NCI-H1417 (cell line): ENCODE results near the gene DDA1.

Source experiments
- DNase-seq, 3 experiments: peaks; one replicate each; lab custom pipeline; 2025; lab: John Stamatoyannopoulos, UW

The DDA1 gene

DNA sequence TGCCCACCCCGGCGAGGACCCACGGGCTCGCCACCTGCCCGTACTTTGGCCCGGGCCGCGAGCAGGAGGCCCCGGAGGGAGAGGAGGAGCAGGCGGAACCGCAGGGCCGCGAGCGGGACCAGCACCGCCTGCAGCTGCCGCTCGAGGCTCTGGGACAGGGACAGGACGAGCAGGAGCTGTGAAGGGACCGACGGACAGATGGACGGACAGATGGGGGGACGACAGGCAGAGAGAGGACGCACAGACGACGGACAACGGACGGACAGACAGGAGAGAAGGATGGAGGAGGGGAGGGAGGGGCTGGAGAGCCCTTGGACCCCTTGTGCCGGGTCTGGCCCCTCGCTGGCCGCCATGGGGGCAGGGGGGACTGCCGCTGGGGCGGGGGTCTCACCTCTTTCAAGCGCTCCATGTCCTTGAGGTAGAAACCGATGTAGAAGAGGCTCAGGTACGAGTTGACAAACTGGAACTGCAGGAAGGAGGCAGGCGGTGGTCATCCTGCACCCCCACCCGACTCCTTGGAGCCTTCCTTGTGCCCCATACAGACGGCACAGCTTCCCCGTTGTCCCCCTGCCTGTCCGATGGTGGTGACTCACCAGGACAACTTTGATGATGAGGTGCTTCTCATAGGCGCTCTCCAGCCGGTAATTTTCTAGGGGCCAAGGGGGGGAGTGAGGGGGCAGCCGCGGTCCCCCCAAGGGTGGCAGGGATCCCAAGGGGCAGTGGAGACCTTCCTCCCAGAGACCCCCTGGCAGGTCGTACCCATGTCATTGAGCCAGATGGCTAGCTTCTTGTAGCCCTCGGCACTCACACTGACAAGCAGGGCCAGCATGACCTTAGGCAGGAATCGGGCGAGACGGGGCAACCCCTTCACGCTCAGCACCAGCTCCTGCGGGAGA, 20.3 kb downstream of the DDA1 start:
- no peak for DNase-seq

DNA sequence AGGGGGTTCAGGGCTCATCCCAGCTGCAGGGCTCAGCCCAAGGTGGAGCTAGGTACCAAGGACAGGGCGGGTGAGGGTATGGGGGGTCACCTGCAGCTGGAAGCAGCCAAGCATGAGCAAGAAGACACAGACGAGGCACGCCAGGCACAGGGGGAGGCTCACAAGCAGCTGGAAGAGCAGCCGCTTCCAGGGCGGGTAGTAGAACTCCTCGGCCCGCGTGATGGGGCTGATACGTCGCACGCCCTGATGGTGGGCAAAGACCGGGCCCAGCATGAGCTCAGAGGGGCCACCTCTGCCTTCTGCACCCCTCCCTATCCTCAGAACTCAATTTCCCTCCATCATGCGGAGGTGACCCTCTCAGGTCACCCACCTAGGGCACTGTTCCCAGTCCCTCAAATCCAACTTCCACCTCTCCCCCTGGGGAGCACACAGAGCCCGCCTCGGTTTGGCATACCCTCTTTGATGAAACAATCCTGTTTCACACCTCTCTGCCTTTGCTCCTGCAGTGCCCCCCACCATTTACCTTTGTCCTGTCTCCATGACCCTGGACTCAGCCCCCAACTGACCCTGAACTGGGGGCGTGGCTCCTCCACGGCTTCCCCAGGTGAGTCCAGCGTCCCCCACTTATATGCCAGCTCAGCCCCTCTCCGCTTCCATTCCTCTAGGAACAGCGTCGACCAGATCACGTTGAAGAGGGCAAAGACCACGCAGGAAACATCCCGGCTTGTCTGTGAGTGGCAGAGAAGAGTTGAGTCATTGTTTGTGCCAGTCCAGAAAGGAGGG, 21.1 kb downstream of the DDA1 start:
- no peak for DNase-seq

DNA sequence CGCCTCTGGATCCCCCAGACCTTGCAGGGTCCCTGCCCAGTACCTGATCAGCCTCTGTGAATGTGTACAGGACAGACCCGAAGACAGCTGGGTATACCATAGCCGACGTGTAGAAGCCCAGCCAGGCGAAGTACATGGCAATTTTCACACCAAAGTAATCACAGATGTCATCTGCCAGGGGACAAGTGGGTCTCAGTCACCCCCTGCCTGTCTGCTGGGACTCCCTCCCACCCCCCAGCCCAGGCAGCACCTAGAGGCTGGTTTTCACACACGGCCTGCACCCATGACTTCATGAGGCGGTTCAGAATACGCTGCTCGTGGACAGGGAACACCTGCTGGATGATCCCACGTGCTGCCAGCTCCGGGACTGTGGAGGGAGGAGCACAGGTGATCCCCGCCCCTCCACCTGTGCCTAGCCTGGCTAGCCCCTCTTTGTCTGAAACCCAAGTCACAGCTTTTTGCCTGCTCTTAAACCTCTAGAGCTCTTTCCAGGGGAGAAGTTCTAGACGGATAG, 21.7 kb downstream of the DDA1 start:
- DNase-seq, result no peak

DNA sequence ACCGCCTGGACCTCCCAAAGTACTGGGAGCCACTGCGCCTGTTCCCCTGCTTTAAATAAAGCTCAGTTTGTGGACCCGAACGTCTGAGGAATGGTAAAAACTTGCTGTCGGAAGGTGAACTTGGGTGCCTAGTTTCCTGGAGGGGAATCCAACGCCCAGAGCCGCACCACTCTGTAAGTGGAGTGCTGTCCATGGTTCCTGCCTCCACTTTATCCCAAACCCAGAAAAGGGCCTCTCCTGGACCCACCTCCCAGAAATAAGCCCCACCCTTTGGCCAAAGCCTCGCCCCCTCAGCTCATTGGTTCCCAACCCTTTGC, 23.0 kb downstream of the DDA1 start:
- DNase-seq, result no peak

DNA sequence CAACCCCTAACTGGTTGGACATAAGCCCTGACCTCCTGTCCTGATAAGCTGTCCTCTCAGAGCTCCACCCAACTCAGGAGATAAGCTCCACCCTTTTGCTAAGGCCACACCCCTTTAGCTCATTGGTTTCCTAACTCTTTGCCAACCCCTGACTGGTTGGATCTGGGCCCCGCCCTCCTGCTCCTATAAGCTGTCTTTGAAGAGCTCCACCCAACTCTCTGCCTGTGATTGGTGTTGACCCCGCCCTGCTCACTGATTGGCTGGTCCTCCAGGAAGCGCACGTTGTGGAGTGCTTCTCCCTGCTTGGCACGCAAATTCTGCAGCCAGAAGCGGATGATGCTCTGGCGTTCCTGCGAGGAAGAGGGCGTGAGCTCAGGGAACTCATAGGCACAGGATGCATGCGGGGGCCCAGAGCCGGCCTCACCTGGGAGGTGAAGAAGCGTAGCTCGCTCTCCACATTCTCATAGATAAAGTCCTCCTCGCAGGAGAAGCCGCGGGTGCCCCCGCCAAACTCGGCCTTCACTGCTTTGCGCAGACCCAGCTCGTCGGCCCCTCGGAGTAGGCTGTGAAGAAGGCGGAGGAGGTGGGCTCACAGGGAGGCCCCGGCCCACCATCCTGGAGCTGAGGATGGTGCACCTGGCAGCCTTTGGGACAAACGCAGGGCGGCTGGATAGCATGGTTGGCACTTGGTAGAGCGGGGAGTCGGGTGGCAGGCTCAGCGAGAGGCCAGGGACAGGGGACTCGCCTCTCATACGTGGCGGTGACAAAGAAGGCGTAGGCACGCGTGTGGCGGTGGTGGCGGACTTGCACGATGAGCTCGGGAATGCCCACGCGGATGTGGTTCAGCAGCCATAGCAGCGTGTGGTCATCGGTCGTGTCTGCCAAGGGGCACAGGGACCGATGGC, 23.6 kb downstream of the DDA1 start:
- peak in 2 of 3 experiments; percentile 14 to 66 for DNase-seq

DNA sequence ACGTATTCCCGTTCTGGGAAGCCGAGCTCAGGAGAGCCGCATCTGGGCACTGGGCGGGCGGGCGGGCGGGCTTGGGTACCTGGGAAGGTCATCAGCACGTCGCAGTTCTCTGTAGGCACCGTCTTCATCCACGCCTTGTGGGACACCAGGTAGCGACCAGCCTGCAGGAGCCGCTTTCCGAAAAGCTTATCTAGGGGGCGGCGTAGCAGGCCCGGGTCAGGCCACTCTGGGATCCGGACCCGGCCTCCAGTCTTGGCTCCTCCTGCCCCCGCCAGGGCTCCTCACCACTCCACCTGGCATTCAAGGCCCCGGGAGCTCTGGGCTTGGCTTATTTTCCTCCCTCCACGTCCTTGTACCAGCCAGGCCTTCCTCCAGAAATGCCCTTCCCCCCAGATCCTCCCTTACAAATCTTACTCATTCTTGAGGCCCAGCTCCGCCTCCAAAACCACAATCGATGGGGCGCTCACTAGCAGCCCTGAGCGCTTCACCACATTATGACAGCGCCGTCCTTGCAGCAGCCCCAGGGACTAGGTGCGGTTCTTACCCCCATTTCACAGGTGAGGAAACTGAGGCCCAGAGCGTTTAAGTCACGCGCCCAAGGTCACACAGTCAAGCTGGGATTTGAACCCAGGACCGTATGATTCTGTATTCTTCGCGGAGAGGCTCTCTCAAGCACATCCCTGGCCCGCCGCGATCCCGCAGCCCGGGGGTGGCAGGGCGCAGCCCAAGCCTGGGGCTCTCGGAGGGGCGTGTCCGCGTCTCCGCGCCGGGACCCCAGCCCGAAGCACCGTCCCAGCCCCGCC, 24.4 kb downstream of the DDA1 start:
- DNase-seq, result peak in 1 of 3 experiments; percentile 51

DNA sequence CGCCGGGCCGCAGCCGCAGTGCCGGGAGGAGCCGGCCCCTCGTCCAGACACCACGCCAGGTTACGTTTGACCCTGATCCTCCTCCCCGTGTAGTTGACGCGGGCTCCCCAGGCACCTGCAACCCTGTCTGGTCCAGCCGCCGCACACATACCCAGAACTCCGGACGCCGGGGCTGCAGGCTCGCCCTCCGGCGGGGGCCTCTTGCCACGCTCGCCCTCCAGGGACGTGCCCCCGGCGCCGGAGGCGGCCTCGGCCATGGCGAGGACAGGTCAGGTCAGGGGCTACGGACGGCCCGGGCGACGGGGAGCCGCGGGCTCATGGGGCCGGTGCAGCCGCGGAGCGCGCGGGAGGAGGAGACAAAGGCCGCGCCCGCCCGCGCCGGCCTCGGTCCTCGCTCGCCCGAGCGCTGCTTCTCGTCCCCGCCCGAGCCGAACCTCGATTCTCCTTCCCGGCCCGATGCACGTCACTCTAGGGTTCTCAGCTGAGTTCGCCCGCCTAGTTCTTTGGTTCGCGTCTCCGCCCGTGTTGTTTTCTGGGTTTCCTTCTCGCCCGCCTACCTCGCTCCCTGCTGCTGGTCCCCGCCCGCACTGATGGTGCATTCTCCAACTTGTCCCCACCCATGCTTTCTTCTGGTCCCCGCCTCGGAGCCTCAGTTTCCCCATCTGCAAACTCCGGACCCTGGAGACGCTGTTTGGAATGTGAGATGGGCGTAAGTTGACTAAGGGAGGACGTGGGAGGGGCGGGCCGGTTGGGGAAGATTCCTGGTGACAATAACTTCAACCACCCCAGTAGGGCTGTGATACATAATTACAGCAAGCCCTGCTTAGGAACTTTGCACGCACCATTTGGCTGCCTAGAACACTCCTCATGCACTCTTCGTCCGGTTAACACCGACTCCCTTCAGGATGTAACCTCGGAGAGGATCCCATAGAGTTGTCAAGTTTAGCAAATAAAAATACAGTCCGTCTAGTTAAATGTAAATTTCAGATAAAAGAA, 25.3 kb downstream of the DDA1 start, which contains the start of gene ANO8:
Gene ANO8 (minus strand): TSS at position 442 of the 996 bp plus-strand sequence. CDS start 185 bp downstream, at position 257.
- peak; percentile 94 to 97 (median 97) for DNase-seq

DNA sequence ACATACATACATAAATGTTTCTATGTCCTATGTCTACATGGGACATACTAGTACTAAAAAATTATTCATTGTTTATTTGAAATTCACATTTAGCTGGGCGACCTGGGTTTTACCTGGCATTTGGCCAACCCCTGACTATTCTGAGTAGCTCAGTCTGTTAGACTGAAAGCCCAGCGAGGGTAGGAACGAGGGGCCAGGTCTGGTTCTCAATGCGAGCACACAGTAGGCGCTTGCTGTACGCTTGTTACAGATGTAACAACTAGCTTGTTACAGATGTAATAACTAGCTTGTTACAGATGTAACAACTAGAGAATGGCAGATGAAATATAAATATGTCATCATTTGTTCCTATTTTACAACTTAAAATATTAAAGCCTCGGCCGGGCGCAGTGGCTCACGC, 26.2 kb downstream of the DDA1 start:
- no peak for DNase-seq

DNA sequence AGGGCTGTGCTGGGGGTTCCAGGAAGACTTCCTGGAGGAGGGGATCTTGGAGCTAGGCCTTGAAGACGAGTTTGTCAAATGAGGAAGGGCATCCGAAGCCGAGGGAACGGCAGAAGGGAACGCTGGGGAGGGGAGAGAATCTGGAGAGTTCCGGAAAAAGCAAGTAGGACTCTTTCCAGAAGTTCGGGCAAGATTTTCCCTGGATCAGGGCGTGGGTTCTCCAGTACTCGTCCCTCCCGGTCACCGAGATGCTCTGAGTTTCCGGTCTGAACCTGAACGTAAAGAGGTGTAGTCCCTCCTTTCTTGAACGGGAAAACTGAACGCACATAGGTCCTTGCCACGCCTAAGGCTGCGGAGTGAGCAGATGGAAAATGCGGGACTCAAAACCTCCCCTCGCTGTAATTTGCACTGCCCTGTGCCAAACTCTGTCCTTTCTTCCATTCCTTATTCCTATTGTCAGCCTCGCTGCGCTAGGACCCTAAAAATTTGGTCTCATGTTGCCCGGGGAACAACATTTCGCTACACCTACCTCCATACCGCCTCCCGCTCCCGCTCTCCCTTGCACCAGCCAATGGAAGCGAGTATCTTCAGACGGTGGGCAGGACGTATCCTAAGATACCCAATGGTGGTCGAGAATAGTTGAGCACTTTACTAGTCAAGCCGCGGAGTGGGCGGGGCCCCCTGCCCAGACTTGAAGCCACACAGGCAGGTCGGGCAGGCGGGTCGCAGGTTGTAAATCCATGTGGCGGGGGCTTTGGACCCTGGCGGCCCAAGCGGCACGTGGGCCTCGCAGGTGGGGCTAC, 27.7 kb downstream of the DDA1 start, which contains the start of gene GTPBP3:
Gene GTPBP3 (plus strand): TSS at position 682 of the 803 bp plus-strand sequence. CDS start 59 bp downstream, at position 741.
- peak; percentile 94 to 99 (median 98) for DNase-seq

DNA sequence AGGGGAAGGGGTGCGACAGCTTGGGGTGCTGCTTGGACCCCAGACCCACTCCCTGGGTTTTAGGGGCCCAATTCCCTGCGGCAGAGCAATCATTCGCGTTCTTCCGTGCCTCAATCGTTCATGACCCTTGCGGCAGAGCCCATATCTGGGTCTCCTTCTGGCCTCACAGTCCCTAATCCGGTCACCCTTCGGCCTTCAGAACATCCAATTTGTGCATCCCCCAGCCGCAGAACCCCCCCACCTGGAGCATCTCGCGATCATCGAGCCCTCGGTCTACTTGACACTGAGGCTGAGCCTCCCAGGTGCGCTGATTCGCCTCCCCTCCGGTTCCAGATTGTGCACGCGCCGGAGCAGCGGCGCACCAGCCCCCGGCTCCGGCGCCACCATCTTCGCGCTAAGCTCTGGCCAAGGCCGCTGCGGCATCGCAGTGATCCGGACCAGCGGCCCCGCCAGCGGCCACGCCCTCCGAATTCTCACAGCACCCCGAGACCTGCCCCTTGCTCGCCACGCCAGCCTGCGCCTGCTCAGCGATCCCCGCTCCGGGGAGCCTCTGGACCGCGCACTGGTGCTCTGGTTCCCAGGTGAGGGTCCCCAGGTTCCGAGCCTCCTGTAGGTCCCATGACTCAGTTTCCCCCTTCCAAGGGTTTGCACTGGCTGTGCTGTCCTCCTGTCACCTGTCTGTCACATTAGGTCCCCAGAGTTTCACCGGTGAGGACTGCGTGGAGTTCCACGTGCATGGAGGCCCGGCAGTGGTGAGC, 28.5 kb downstream of the DDA1 start:
- peak in 2 of 3 experiments; percentile 79 to 82 for DNase-seq

DNA sequence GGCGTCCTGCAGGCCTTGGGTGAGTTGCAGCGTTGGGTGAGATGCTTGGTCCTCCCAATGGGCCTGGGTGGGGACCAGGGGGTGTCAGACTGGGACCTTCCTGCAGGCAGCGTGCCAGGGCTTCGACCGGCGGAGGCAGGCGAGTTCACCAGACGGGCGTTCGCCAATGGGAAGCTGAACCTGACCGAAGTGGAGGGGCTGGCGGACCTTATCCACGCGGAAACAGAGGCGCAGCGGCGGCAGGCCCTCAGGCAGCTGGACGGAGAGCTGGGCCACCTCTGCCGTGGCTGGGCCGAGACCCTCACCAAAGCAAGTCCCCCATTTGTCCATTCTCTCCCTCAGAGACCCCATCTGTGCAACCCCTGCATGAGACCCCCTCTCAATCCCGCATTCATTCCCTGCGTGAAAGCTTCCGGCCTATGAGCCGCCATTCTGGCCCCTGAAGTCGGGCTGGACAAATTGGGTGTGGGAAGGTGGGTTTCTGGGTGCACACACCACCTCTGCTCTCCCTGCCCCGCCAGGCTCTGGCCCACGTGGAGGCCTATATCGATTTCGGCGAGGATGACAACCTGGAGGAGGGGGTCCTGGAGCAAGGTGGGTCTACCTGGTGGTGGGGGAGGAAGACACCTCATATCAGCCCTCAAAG, 29.2 kb downstream of the DDA1 start:
- no peak for DNase-seq

DNA sequence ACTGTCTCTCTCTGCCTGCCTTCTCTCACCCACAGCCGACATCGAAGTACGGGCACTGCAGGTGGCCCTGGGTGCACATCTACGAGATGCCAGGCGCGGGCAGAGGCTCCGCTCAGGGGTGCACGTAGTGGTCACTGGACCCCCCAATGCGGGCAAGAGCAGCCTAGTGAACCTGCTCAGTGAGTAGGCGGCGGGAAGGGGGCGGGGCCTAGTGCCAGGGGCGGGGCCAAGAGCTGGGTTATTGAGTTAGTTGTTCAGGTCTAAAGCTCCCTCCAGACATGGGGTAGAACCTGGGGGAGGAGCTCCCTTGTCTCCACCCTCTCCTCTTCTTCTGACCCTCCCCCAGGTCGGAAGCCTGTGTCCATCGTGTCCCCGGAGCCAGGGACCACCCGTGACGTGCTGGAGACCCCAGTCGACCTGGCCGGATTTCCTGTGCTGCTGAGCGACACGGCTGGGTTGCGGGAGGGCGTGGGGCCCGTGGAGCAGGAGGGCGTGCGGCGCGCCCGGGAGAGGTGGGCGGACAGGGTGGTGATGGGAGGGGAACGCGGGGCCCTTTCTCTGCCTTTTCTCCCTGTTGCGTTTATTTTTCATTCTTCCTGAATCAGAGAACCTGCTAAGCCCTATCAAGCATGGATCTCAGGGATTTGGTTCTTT, 29.9 kb downstream of the DDA1 start:
- no peak for DNase-seq

DNA sequence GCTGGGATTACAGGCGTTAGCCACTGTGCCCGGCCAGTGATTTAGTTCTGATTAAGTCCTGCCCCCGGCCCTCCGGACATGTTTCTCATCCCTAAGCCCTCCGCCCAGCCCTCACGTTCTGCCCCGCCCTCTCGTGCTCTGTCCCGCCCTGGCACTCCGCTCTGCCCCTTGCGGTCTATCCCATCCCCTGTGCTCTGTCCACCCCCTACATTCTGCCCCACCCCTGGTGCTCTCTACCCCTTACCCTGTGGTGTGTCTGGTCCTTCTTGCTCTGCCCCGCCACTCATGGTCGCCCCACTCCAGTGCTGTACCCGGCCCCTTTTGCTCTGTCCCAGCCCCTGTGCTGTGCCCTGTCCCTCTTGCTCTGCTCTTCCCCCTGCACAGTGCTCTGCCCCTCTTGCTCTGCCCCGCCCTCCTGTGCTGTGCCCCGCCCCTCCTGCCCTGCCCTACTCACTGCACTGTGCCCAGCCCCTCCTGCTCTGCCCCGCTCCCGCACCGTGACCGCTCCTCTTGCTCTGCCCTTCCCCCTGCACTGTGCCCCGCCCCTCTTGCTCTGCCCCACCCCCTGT, 31.0 kb downstream of the DDA1 start:
- DNase-seq, result no peak

DNA sequence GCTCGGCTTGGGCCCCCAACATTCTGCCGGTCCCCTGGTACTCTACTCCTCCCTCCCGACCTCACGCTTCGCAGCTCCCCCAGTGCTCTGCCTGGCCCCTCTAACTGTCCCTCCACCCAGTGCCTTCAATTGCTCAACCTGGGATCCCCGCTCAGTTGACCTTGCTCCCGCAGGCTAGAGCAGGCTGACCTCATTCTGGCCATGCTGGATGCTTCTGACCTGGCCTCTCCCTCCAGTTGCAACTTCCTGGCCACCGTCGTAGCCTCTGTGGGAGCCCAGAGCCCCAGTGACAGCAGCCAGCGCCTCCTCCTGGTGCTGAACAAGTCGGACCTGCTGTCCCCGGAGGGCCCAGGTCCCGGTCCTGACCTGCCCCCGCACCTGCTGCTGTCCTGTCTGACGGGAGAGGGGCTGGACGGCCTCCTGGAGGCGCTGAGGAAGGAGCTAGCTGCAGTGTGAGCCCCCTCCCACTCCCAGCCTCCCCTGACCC, 31.6 kb downstream of the DDA1 start:
- no peak for DNase-seq

DNA sequence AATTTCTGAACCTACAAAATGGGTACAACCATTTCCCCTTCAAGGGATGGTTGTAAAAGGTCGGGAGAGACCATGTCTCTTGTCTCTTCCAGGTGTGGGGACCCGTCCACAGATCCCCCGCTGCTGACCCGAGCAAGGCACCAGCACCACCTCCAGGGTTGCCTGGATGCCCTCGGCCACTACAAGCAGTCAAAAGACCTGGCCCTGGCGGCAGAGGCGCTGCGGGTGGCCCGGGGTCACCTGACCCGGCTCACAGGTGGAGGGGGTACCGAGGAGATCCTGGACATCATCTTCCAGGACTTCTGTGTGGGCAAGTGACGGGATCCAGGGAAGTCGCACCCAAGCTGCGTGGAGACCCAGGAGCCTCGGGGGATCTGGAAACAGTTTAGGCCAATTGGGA, 32.0 kb downstream of the DDA1 start:
- no peak for DNase-seq

DNA sequence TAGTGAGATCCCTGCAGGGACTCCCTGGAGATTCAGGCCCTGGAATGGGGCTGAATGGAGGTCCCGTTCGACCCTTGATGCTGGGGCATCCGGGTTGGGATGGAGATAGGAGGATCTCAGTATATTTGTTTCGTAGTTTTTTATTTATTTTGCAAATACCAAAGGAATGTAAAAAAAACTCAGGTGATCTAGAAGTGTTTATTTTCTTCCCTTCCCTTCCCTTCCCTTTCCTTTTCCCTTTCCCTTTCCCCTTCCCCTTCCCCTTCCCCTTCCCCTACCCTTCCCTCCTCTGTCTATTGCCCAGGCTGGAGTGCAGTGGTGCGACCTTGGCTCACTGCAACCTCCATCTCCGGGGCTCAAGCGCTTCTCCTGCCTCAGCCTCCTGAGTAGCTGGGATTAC, 32.5 kb downstream of the DDA1 start:
- no peak for DNase-seq
